HL-60 (cell line): Measurements from ENCODE around the gene MFSD6.

ENCODE experiments used
- DNase-seq, 2 experiments: peaks; one replicate each; pipeline ENCODE4 v3.0.0-alpha.2; 2010 to 2020; ENCODE audit warnings: low read depth in 1 of 2, low spot score in 1 of 2
- H3K27ac ChIP-seq: fragments of 250-450 bp; sonication (Bioruptor Pico); replicated peaks from 2 replicates; pipeline ENCODE4 v1.5.1; 2020; ENCODE audit warnings: mild to moderate bottlenecking, moderate library complexity
- H3K27me3 ChIP-seq: fragments of 250-450 bp; sonication (Bioruptor Pico); 2 replicates; pipeline ENCODE4 v1.5.1; 2021; ENCODE audit warnings: mild to moderate bottlenecking, moderate library complexity; ENCODE audit not compliant: insufficient read depth, poor library complexity, severe bottlenecking
- H3K4me3 ChIP-seq: replicated peaks from 2 replicates; pipeline ENCODE4 v1.5.1; 2011; ENCODE audit warnings: mild to moderate bottlenecking, control low read depth, low read length; ENCODE audit not compliant: insufficient read depth
- GABPA ChIP-seq: IDR thresholded peaks from 2 replicates; pipeline ENCODE4 v1.6.1; 2012; ENCODE audit warnings: low read depth
- POLR2AphosphoS5 ChIP-seq: IDR thresholded peaks from 2 replicates; pipeline ENCODE4 v1.6.1; 2012; ENCODE audit warnings: low read depth
- SPI1 ChIP-seq: IDR thresholded peaks from 2 replicates; pipeline ENCODE4 v1.6.1; 2012; ENCODE audit warnings: low read depth, mild to moderate bottlenecking, borderline replicate concordance
- TF ChIP-seq, protein P1 (sequence below): IDR thresholded peaks from 2 replicates; pipeline ENCODE4 v1.6.1; 2012; ENCODE audit warnings: low read depth; ENCODE audit not compliant: insufficient replicate concordance
- TF ChIP-seq, protein P2 (sequence below): IDR thresholded peaks from one replicate; pipeline ENCODE4 v1.5.1; 2011; ENCODE audit warnings: low read length, control low read depth, inconsistent platforms; ENCODE audit not compliant: insufficient read depth

Gene MFSD6

DNA sequence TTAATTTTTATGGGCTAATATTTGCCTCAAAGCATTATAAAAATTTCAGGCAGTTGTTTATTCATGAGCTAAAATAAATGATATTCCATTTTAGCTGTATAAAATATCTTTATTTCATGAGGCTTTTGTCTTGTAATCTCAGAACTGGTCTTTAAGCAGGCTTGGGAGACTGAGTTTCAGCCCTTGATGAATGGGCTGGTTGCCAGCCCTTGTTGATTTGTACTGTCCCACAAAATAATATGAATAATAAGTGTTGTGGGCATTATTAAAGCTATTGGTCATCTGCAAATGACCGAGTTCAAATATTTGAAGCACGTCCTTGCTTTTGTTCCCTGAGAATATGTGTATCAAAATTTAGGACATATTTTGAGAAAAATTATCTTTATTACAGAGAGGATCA lies 46.6 kb upstream of the MFSD6 start:
- Histone ChIP-seq H3K4me3 (no peak overlapping the region), H3K27ac (no peak overlapping the region)
- TF ChIP-seq, protein P1, sequence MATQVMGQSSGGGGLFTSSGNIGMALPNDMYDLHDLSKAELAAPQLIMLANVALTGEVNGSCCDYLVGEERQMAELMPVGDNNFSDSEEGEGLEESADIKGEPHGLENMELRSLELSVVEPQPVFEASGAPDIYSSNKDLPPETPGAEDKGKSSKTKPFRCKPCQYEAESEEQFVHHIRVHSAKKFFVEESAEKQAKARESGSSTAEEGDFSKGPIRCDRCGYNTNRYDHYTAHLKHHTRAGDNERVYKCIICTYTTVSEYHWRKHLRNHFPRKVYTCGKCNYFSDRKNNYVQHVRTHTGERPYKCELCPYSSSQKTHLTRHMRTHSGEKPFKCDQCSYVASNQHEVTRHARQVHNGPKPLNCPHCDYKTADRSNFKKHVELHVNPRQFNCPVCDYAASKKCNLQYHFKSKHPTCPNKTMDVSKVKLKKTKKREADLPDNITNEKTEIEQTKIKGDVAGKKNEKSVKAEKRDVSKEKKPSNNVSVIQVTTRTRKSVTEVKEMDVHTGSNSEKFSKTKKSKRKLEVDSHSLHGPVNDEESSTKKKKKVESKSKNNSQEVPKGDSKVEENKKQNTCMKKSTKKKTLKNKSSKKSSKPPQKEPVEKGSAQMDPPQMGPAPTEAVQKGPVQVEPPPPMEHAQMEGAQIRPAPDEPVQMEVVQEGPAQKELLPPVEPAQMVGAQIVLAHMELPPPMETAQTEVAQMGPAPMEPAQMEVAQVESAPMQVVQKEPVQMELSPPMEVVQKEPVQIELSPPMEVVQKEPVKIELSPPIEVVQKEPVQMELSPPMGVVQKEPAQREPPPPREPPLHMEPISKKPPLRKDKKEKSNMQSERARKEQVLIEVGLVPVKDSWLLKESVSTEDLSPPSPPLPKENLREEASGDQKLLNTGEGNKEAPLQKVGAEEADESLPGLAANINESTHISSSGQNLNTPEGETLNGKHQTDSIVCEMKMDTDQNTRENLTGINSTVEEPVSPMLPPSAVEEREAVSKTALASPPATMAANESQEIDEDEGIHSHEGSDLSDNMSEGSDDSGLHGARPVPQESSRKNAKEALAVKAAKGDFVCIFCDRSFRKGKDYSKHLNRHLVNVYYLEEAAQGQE: no peak
- TF ChIP-seq GABPA: no peak
- TF ChIP-seq, protein P2, sequence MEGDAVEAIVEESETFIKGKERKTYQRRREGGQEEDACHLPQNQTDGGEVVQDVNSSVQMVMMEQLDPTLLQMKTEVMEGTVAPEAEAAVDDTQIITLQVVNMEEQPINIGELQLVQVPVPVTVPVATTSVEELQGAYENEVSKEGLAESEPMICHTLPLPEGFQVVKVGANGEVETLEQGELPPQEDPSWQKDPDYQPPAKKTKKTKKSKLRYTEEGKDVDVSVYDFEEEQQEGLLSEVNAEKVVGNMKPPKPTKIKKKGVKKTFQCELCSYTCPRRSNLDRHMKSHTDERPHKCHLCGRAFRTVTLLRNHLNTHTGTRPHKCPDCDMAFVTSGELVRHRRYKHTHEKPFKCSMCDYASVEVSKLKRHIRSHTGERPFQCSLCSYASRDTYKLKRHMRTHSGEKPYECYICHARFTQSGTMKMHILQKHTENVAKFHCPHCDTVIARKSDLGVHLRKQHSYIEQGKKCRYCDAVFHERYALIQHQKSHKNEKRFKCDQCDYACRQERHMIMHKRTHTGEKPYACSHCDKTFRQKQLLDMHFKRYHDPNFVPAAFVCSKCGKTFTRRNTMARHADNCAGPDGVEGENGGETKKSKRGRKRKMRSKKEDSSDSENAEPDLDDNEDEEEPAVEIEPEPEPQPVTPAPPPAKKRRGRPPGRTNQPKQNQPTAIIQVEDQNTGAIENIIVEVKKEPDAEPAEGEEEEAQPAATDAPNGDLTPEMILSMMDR: no peak
- no peak for TF ChIP-seq POLR2AphosphoS5
- TF ChIP-seq SPI1: no peak

DNA sequence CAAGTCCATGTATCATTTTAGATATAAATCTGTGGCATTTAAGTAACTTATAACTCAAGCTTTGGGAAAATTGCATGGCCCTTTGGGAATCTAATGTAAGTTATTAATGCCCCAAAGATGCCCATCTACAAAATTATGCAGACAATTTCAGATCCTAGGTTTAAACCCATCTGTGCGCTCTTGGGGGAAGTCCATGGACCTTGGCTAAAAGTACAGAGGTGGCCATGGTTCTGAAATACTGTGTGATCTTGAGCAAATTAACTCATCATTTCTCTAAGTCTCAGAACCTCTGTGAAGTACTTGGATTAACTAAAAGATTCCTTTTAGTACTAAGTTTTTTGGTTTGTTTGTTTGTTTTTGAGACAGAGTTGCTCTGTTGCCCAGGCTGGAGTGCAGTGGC lies 45.3 kb upstream of the MFSD6 start:
- Histone ChIP-seq H3K27ac (no peak overlapping the region), H3K27me3 (no peaks in the 10 kb centered on the region), H3K4me3 (no peak overlapping the region)
- no peak for DNase-seq
- TF ChIP-seq, protein P2: no peak

More for the DNA sequence above, 46.6 kb upstream of the MFSD6 start:
- no peaks in the 10 kb centered on the region for H3K27me3 ChIP-seq
- no peak for DNase-seq

DNA sequence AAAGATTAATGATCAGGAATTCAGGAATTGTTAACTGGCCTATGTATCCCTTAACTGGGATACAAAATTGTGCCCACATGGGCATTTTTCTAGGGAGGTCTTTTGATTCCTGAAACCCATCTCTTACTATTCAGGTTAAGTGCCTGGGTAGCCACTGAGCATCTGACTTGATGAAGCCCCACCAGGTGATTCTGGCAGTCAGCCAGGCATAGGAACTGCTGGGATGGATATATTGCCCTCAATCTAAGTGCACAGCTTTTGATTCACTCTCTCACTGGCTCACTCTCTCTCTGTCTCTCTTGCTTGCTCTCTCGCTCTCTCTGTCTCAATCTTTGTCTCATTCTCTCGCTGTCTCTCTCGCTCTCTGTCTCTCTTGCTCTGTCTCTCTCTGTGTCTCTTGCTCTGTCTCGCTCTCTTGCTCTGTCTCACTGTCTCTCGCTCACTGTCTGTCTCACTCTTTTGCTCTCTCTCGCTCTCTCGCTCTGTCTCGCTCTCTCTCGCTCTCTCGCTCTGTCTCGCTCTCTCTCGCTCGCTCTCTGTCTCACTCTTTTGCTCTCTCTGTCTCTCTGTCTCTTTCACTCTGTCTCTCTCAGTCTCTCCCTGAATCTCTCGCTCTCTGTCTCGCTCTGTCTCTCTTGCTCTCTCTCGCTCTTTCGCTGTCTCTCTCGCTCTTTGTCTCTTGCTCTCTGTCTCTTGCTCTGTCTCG lies 42.5 kb upstream of the MFSD6 start:
- Histone ChIP-seq H3K4me3 (no peak overlapping the region), H3K27me3 (no peaks in the 10 kb centered on the region), H3K27ac (no peak overlapping the region)
- TF ChIP-seq, protein P1: no peak
- TF ChIP-seq, protein P2: no peak
- TF ChIP-seq SPI1 (no peak), POLR2AphosphoS5 (no peak)
- DNase-seq: no peak

DNA sequence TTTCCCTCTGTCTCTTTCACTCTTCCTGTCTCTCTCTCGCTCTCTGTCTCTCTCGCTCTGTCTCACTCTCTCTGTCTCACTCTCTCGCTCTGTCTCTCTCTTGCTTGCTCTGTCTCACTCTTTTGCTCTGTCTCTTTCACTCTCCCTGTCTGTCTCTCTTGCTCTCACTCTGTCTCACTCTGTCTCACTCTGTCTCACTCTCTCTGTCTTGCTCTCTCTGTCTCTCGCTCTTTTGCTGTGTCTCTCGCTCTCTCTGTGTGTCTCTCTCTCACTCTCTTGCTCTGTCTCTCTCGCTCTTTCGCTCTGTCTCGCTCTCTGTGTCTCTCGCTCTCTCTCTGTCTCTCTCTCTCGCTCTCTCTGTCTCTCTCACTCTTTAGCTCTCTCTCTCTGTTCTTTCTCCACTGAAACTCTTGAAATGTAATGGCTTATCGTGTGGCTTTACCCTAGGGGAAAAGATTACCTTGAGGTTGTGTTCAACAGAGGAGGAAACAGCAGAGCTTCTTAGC lies 41.9 kb upstream of the MFSD6 start:
- no peak for DNase-seq
- TF ChIP-seq, protein P1: no peak
- TF ChIP-seq GABPA (no peak), POLR2AphosphoS5 (no peak), SPI1 (no peak)
- TF ChIP-seq, protein P2: no peak
- no peak overlapping the region for H3K4me3 ChIP-seq
- H3K27me3 ChIP-seq: no peaks in the 10 kb centered on the region
- no peak overlapping the region for H3K27ac ChIP-seq
